Putamen (tissue), 1 donor: ENCODE data around the gene ZNF550.

Experiments used
- DNase-seq: peaks from one replicate; pipeline ENCODE4 v3.0.0-alpha.2; 2016; ENCODE audit warnings: low spot score

The ZNF550 gene

GRCh38 chr19:57559404-57560025 lies at the start of gene ZNF550:
TSS of gene ZNF550 (minus strand) at chr19:57559863. CDS start at chr19:57559682, 181 bp downstream.
- DNase-seq, result peak; percentile 86

GRCh38 chr19:57606931-57607330 lies 47.3 kb upstream of the ZNF550 start:
- DNase-seq, result no peak

GRCh38 chr19:57599761-57600383 lies 40.2 kb upstream of the ZNF550 start, which contains the start of gene ZNF530:
TSS of gene ZNF530 (plus strand) at chr19:57599885. CDS start at chr19:57604346, 4,461 bp downstream.
- peak; percentile 94 for DNase-seq

- DNase-seq, result no peak
These were observed 39.7 kb upstream of the ZNF550 start for GRCh38 chr19:57599377-57599760.

- DNase-seq, result no peak
These were observed 27.9 kb upstream of the ZNF550 start for GRCh38 chr19:57587529-57587928.

- peak; percentile 97 for DNase-seq
These were observed 24.1 kb upstream of the ZNF550 start, which contains the start of gene ZIK1 for GRCh38 chr19:57583521-57584416. TSS of gene ZIK1 (plus strand) at chr19:57584145. CDS start at chr19:57584357, 212 bp downstream.

GRCh38 chr19:57583104-57583520 lies 23.4 kb upstream of the ZNF550 start:
- no peak for DNase-seq

- peak; percentile 99 for DNase-seq
These were observed 19.0 kb upstream of the ZNF550 start, which contains the start of gene ZNF416 for GRCh38 chr19:57578487-57579205. TSS of gene ZNF416 (minus strand) at chr19:57578911. CDS start at chr19:57578704, 207 bp downstream.

- no peak for DNase-seq
These were observed 17.0 kb upstream of the ZNF550 start for GRCh38 chr19:57576661-57577060.

GRCh38 chr19:57572415-57572947 lies 12.8 kb upstream of the ZNF550 start:
- DNase-seq, result no peak

GRCh38 chr19:57570707-57571106 lies 11.0 kb upstream of the ZNF550 start:
- peak; percentile 78 for DNase-seq

GRCh38 chr19:57566396-57567265 lies 7.0 kb upstream of the ZNF550 start:
- DNase-seq, result no peak

GRCh38 chr19:57563547-57563946 lies 3.9 kb upstream of the ZNF550 start:
- no peak for DNase-seq

- DNase-seq, result no peak
These were observed 407 bp upstream of the ZNF550 start for GRCh38 chr19:57560049-57560491.

- DNase-seq, result no peak
These were observed 657 bp downstream of the ZNF550 start for GRCh38 chr19:57559008-57559403.

- no peak for DNase-seq
These were observed 1.1 kb downstream of the ZNF550 start for GRCh38 chr19:57558525-57558924.

- no peak for DNase-seq
These were observed 2.0 kb downstream of the ZNF550 start for GRCh38 chr19:57557659-57558058.

- DNase-seq, result no peak
These were observed 7.2 kb downstream of the ZNF550 start for GRCh38 chr19:57552432-57552831.

- DNase-seq, result no peak
These were observed 13.2 kb downstream of the ZNF550 start for GRCh38 chr19:57546513-57546912.

- no peak for DNase-seq
These were observed 21.6 kb downstream of the ZNF550 start for GRCh38 chr19:57537953-57538547.
